ENCODE results near the gene VWDE. TPM values are rescaled to one million over a fixed set of nuclear protein-coding genes. Genes with fewer than 3 reads are reported as not detected.

The VWDE gene
- total RNA-seq, 1 donor from 2014 or later, result 3.2 TPM

GRCh38 chr7:12423997-12424745 is 20.5 kb upstream of the VWDE start:
- Mint-ChIP-seq H3K9me3 (ENCODE audit: unreplicated experiment) (no peaks in the 10 kb centered on the region), H3K27ac (ENCODE audit: unreplicated experiment) (no peak overlapping the region), H3K27me3 (ENCODE audit: unreplicated experiment) (peaks cover 6% of the 10 kb centered on the region), H3K4me1 (ENCODE audit: unreplicated experiment) (peaks cover 20% of the 10 kb centered on the region), H3K36me3 (ENCODE audit: low read depth, unreplicated experiment) (peaks cover 7% of the 10 kb centered on the region), H3K4me3 (ENCODE audit: unreplicated experiment) (no peak overlapping the region)
- no peak for TF ChIP-seq CTCF (IDR thresholded peaks at IDR 0.05; ENCODE audit: unreplicated experiment)
- no peak for DNase-seq (ENCODE audit: low spot score)

GRCh38 chr7:12423355-12423996 is 19.8 kb upstream of the VWDE start:
- Mint-ChIP-seq H3K36me3 (ENCODE audit: low read depth, unreplicated experiment) (peaks cover 7% of the 10 kb centered on the region), H3K4me1 (ENCODE audit: unreplicated experiment) (peaks cover 27% of the 10 kb centered on the region), H3K9me3 (ENCODE audit: unreplicated experiment) (no peaks in the 10 kb centered on the region), H3K4me3 (ENCODE audit: unreplicated experiment) (no peak overlapping the region), H3K27ac (ENCODE audit: unreplicated experiment) (no peak overlapping the region), H3K27me3 (ENCODE audit: unreplicated experiment) (peaks cover 6% of the 10 kb centered on the region)
- no peak for DNase-seq (ENCODE audit: low spot score)
- no peak for TF ChIP-seq CTCF (IDR thresholded peaks at IDR 0.05; ENCODE audit: unreplicated experiment)

- no peak for TF ChIP-seq CTCF (IDR thresholded peaks at IDR 0.05; ENCODE audit: unreplicated experiment)
- no peak overlapping the region for H3K27ac Mint-ChIP-seq (ENCODE audit: unreplicated experiment)
- DNase-seq (ENCODE audit: low spot score), result no peak
- H3K36me3 Mint-ChIP-seq (ENCODE audit: low read depth, unreplicated experiment), result peaks cover 4% of the 10 kb centered on the region
- no peak overlapping the region for H3K4me3 Mint-ChIP-seq (ENCODE audit: unreplicated experiment)
- H3K27me3 Mint-ChIP-seq (ENCODE audit: unreplicated experiment), result peaks cover 6% of the 10 kb centered on the region
- H3K4me1 Mint-ChIP-seq (ENCODE audit: unreplicated experiment), result peaks cover 23% of the 10 kb centered on the region
- H3K9me3 Mint-ChIP-seq (ENCODE audit: unreplicated experiment), result no peaks in the 10 kb centered on the region
Measured at GRCh38 chr7:12422554-12423320, 19.1 kb upstream of the VWDE start.

GRCh38 chr7:12418452-12418851 is 14.8 kb upstream of the VWDE start:
- TF ChIP-seq CTCF (IDR thresholded peaks at IDR 0.05; ENCODE audit: unreplicated experiment), result no peak
- DNase-seq (ENCODE audit: low spot score), result no peak

More at GRCh38 chr7:12418452-12418851, 14.8 kb upstream of the VWDE start:
- no peaks in the 10 kb centered on the region for H3K9me3 Mint-ChIP-seq (ENCODE audit: unreplicated experiment)
- H3K27me3 Mint-ChIP-seq (ENCODE audit: unreplicated experiment), result peaks cover 4% of the 10 kb centered on the region
- no peak overlapping the region for H3K4me3 Mint-ChIP-seq (ENCODE audit: unreplicated experiment)
- H3K27ac Mint-ChIP-seq (ENCODE audit: unreplicated experiment), result peak overlapping the region; percentile 78
- peaks cover 19% of the 10 kb centered on the region for H3K4me1 Mint-ChIP-seq (ENCODE audit: unreplicated experiment)
- H3K36me3 Mint-ChIP-seq (ENCODE audit: low read depth, unreplicated experiment), result no peaks in the 10 kb centered on the region
